HG03342 (cell line): ENCODE data around the gene FAM227B.
"Not testable (repeated sequence)": the region's sequence is repeated elsewhere in the genome, so short reads cannot be mapped to it uniquely, and the experiment has no call there.

ENCODE experiments used
- ATAC-seq: cut with Tn5 transposase; IDR thresholded peaks from one replicate; pipeline ENCODE4 v1.9.1; 2021; ENCODE audit warnings: mild to moderate bottlenecking, moderate library complexity; ENCODE audit not compliant: unreplicated experiment

FAM227B gene

DNA sequence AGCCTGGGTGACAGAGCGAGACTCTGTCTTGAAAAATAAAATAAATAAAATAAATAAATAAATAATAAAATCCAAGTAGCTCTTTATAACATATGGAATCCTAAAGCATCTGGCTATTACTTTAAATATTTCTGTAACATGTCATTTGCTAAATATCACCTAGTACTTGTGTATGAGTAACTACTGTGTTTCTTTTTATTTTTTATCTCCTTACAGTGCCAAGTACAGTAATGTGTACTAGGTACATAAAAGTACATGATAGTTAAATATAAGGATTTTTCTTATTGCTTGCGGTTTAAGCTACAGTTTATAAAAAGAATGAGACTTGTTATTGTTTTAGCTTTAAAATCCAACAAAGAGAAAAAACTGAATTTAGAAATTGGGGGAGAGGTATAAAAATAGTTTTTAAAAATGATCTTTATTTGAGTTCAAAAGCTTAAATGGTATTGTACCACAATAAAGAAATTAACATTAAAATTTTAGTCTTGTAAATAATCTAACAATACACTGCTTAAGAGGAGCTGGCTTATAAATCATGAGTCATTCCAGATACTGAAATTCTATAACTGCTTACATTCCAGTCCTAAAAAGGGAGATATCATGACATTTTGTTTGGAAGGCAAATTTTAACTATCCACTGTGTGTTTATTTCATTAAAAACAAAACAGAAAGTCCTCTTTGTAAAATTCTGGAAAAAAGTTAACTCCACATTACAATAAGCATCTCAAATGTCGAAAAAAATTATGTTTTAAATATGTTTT lies 124.4 kb downstream of the FAM227B start:
- no peak for ATAC-seq

DNA sequence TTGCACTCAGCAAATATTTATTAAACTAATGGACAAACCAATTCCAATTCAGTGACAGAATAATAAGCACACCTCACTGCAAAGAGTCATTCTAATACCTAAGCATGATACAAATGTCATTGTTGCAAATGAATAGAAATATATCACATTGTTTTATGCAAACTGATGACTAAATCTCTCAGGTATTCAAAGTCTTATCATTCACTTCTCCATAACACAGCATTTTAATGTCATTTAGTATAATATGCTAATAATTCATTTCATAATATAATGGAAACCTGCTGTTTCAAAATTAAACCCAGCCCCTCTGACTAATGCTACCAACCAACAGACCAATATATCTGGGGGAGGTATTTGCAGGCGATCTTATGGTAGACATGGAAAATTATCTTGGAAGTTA lies 125.8 kb downstream of the FAM227B start:
- no peak for ATAC-seq

GRCh38 chr15:49492830-49493229 lies 127.8 kb downstream of the FAM227B start:
- no peak for ATAC-seq

GRCh38 chr15:49492151-49492550 lies 128.5 kb downstream of the FAM227B start:
- ATAC-seq, result no peak

GRCh38 chr15:49490966-49491365 lies 129.7 kb downstream of the FAM227B start:
- ATAC-seq, result no peak

DNA sequence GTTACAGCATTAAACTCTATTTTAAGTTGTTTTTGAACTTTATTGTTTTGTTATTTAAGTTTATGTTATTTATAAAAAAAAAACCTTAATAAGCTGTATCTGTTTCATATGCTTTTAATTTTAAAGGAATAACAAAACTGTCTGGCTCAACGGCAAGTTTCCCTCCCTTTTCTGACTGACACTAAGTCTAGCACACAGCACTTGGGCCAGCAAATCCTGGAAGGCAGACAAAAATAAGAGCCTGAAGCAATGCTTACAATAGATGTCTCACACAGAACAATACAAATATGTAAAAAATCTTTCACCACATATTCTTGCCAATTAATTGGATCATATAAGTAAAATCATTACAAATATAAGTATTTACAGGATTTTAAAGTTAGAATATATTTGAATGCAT lies 135.2 kb downstream of the FAM227B start:
- not testable (repeated sequence) for ATAC-seq

- not testable (repeated sequence) for ATAC-seq
Measured at GRCh38 chr15:49478982-49479381, 141.6 kb downstream of the FAM227B start.

- not testable (repeated sequence) for ATAC-seq
Measured at GRCh38 chr15:49478021-49478420, 142.6 kb downstream of the FAM227B start.

DNA sequence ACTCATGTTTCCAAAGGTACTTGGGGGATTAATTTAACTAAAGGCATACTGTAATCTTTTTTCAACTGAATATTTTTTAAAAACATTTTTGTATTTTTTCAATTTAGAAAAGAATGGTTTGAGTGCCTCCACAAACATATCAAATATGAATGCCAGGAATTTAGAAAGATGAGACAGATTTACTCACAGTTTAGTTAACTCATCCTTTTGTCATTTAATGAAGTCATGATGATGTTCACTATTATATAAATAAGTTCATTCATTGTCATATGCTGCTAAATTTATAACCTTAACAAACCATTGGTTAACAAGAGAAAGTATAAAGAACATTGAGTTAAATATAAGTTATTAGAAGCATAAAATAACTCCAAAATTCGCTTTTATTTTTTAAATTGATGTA lies 147.6 kb downstream of the FAM227B start:
- no peak for ATAC-seq

GRCh38 chr15:49472338-49472737 lies 148.3 kb downstream of the FAM227B start:
- ATAC-seq, result no peak

DNA sequence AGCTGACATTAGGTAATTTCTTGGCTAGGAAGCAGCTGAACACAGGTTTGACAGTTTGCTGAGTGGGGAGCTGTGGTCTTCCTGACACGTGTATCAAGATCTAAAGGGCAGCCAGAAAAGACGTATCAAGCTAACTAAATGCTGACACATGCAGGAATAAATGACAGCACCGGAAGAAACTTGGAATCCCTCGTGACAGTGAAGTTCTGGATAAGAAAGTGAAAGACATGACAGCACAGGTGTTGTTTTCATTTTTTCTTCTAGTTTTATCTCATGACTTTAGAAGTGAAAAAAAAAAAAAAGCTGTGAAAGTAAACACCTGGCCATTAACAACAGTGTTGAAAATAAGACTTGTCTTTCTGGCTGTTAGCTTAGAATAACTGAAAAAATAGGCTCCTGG lies 148.9 kb downstream of the FAM227B start:
- ATAC-seq, result peak; percentile 82

DNA sequence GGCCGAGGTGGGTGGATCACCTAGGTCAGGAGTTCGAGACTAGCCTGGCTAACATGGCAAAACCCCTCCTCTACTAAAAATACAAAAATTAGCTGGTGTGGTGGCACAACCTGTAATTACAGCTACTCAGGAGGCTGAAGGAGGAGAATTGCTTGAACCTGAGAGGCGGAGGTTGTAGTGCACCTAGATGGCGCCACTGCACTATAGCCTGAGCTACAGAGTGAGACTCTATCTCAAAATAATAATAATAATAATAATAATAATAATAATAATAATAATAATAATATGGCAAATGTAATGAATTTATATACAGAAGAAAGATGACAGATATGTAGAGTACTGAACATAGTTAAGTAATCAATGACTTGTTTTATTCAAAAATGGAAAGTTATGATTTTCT lies 149.4 kb downstream of the FAM227B start:
- ATAC-seq, result not testable (repeated sequence)

- ATAC-seq, result no peak
Measured at GRCh38 chr15:49468481-49468839, 152.2 kb downstream of the FAM227B start.

- ATAC-seq, result no peak
Measured at GRCh38 chr15:49467746-49468480, 152.7 kb downstream of the FAM227B start.

DNA sequence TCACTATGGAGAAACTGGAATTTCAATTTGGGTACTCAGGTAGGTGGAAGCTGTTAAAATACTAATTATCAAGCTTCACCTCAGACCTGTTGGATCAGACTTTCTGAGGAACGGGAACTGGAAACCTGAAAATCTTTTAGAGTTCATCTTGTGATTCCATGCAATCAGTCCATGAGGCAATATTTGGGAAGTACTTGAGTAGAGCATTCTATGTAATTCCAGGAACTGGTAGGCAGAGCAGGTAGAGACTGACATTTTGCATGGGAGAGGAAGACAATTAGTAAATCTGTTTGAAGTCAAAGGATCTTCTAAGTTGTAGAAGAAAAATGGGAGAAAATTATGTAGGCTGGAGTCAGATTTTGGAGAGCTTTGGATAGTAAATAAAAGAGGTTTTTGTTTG lies 154.5 kb downstream of the FAM227B start:
- ATAC-seq, result no peak

- ATAC-seq, result no peak
Measured at GRCh38 chr15:49464522-49464921, 156.1 kb downstream of the FAM227B start.

DNA sequence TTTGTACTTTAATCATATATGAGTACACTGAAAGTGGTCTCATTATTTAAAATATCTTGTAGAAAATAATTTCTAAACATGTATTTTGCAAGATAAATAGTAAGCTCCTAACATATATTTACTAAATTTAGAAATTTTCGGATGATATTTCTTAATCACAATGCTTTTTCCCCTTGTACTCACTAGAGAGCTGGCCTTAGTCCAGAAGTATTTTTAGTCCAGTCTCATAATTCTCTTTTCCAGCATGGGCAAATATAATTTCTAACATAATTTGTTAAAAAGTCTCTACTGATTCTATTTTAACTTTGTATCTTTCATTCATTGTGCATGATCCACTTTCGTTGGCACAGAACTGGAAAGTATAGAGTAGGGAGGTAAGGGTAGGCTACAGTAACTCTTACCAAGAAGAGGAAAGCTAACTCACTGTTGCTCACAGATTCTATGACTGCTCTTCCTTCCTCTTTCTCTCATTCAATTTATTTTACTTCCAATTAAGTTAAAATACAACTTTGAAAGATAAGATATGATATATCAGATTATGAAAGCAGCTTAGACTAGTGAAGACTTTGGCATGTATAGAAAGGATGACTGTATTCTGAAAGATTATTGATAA lies 158.3 kb downstream of the FAM227B start:
- ATAC-seq, result no peak

DNA sequence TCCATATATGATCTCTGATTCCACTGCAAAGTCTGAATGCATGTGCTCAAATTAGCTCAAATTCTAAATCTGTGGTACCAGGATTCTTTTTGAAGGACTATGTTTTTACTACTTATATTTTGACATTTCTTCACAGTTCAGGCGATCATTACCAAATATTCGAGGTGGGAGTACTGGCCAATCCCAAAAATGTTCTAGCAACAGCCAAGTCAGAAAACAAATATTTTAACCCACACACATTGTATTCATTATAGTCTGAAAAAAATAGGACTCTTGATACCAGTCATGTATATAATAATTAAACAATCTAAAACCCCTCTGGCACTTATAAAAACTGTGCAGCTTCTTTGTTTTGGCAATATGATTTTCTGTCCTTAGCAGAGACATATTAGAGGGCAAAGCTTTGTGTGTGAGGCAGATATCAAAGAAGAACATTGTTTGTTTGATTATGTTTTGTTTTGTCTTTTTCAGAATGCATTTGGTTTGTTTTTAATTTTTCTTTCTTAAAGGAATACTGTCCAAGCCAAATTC lies 160.1 kb downstream of the FAM227B start:
- no peak for ATAC-seq

- ATAC-seq, result no peak
Measured at GRCh38 chr15:49458145-49458544, 162.5 kb downstream of the FAM227B start.

DNA sequence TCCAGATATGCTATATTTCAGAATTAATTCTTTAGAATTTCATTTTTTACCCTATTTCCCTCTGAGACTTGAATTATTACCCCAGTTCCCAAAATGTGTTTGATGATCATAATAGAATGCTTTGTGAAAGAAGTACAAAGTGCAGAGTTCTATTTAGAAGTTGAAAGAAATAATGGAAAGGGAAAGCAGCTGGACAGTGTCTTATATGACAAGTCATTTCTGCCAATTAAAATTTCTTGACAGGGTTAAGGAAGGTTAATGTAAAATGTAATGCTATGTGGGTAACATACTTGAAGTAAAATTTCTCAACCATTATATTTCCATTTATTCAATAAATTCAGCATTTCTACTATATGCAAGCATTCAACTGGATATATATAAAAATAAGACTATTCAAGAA lies 164.5 kb downstream of the FAM227B start:
- no peak for ATAC-seq

DNA sequence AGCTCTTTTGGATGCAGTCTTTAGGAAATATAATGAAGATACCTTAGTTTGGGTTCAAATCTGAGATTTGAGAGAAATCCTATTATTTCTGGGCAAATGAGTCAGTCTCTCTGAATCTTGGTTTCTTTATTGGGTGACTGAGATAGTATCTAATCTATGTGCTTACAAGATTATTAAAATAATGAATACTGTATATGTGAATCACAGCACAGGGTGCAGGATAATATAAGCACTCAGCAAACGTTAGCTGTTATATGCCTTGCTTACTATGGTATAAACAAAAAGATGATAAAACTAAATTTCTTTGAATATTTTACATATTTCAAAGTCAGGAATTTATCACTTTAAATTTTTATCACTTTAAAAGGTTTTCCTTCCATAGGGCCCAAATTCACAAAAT lies 168.0 kb downstream of the FAM227B start:
- ATAC-seq, result no peak

DNA sequence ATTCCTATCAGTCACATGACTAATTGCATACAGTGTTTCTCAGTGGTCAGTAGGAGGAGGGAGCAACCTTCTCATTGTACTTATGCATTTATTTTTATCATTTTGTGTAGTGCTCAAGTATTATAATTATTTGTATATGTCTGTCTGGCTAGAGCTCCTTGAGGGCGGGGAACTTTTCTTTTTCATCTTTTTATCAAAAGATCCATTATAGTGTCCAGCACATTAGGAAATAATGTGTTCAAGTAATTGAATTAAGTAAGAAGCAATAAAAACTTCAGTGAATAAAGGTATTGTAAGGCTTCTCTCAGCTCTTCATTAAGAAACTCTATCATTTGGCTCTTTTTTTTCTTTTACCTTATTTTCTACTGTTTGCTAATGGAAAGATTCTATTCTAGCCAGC lies 178.8 kb downstream of the FAM227B start:
- ATAC-seq, result no peak
